ENCODE measurements around the gene HERC2.
"Not testable (repeated sequence)": the region's sequence is repeated elsewhere in the genome, so short reads cannot be mapped to it uniquely, and the experiment has no call there.

The HERC2 gene

GRCh38 chr15:28128031-28128430 is 193.9 kb downstream of the HERC2 start:
- no peak for DNase-seq

GRCh38 chr15:28127036-28127435 is 194.9 kb downstream of the HERC2 start:
- DNase-seq = no peak

DNA sequence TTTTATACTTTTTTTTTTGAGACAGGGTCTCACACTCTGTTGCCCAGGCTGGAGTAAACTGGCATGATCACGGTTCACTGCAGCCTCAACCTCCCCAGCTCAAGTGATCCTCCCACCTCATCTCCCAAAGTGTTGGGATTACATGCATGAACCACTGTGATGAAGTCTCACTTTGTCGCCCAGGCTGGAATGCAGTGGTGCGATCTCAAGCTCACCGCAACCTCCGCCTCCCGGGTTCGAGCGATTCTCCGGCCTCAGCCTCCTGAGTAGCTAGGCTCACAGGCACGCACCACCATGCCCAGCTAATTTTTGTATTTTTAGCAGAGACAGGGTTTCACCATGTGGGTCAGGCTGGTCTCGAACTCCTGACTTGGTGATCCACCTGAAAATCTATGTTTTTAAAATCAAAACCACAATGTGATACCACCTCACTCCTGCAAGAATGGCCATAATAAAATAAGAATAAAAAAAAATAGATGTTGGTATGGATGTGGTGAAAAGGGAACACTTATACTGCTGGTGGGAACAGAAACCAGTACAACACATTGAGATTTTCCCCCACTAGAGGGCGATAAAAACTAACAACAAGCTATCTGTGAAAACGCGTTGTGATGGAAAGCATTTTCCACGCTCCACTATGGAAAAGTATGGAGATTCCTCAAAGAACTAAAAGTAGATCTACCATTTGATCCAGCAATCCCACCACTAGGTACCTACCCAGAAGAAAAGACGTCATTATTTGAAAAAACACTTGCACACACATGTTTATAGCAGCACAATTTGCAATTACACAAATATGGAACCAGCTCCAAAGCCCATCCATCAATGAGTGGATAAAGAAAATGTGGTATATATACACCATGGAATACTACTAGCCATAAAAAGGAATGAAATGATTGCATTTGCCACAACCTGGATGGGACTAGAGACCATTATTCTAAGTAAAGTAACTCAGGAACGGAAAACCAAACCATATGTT is 196.0 kb downstream of the HERC2 start:
- no peak for DNase-seq

DNA sequence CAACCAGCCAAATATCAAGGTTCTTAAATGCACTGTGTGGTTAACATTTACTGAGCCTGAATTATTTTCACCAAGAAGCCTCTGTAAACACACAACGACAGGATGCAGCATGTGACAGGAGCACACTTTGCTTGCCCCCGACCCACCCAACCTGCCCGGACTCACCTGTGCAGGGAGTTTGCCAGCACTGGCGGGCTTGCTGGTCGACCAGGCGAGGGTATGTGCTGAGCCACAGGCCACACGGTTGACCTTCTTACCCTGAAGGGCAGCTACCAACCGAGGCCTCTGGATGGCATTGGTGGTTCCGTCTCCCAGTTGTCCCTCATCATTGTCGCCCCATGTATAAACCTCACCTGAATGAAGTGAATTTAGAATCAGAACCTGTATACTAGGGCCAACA is 197.1 kb downstream of the HERC2 start:
- no peak for DNase-seq

DNA sequence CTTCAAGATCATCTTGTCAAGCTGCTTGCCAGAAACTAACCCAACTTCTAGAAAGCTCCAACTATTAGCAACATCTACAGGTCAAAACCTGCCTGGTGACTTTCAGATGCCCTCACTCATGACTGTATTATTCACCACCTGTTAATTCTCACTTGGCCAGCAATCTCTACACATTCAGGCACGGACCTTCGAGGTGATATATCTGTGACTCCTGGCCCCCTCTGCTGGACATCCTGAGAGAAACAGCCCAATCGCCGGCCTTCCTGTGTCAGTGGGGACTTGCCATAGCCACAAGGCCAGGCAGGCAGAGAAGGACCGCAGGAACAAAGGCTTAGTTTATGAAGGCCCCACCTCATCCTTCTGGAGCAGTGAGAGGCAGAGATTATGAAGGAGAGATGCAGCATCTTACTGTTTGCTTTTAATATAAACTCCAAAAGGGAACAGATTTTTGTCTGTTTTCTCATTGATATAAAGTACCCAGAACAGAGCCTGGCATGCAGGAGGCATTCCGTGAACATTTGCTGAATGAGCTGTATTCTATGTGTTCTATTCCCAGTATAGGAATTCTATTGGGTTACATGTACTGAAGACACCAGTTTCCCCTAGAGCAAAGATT is 198.5 kb downstream of the HERC2 start:
- peak; percentile 67 for DNase-seq

- no peak for DNase-seq
These were observed 199.7 kb downstream of the HERC2 start for GRCh38 chr15:28122038-28122949.

GRCh38 chr15:28121577-28121976 is 200.4 kb downstream of the HERC2 start:
- not testable (repeated sequence) for DNase-seq

GRCh38 chr15:28120359-28120640 is 201.7 kb downstream of the HERC2 start:
- DNase-seq = no peak

DNA sequence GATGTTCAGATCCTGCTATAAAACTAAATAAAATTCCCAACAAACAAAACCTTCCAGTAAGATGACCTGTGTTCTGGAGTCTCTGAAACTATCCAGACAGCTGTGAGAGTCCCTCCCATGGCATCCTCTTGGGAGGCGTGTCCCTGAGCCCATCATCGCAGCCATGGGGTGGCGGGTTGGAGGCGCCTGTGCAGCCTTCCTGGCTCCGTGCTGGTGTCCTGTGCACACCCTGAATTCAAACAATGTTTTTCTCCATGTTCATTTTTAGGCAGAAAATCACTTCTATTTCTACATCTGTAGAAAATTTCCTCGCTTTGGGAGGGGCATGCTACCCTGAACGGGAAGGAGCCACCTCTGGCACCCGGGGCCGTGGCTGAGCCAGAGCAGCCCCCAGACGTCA is 203.4 kb downstream of the HERC2 start:
- DNase-seq = no peak

DNA sequence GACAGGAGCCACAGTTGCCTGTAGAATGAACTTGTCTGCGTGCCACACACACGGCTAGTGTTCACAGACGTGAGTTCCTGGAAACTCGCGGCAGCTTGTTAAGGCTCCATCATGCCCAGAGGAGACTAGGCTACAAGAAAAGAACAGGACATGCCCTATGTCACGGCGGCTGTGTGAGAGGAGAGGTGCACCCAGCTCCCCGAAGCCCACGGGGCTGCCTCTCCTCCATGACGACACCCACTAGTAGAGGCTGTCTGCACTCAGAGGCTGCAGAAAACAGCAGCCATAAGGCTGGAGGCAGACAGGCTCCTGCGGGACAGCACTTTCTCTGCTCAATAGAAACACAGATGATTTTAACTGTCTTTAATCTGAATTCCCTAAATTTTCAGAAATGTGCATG is 203.9 kb downstream of the HERC2 start:
- DNase-seq = no peak

DNA sequence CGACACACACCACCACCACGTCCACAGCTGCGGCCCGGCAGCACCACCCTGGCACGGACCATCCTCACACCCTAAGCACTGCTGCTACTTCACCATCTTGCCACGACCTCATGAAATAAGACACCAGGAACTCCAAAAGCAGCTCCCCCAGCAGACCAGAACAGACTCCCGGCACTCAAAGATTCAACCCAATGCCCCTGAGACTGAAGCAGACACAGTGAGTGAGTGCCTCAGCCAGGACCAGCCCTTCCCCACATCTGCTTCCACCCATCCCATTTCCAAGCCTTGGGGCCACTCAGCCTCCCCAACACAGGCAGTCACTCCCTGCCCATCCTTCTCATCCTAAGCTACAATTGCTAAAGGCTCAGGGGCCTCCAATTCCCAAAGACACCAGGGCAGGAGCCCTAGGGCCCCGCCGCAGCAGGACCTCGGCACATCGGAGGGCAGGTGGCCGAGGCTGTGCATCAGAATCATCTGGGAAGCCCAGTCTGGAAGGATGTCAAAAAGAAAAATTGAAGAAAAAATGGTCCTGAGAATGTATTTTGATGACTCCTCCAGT is 204.5 kb downstream of the HERC2 start:
- no peak for DNase-seq

- DNase-seq = no peak
These were observed 205.2 kb downstream of the HERC2 start for GRCh38 chr15:28116521-28117431.

GRCh38 chr15:28115871-28116270 is 206.1 kb downstream of the HERC2 start:
- DNase-seq = no peak

GRCh38 chr15:28114721-28115622 is 207.0 kb downstream of the HERC2 start:
- DNase-seq = no peak

- no peak for DNase-seq
These were observed 207.9 kb downstream of the HERC2 start for GRCh38 chr15:28114114-28114455.

DNA sequence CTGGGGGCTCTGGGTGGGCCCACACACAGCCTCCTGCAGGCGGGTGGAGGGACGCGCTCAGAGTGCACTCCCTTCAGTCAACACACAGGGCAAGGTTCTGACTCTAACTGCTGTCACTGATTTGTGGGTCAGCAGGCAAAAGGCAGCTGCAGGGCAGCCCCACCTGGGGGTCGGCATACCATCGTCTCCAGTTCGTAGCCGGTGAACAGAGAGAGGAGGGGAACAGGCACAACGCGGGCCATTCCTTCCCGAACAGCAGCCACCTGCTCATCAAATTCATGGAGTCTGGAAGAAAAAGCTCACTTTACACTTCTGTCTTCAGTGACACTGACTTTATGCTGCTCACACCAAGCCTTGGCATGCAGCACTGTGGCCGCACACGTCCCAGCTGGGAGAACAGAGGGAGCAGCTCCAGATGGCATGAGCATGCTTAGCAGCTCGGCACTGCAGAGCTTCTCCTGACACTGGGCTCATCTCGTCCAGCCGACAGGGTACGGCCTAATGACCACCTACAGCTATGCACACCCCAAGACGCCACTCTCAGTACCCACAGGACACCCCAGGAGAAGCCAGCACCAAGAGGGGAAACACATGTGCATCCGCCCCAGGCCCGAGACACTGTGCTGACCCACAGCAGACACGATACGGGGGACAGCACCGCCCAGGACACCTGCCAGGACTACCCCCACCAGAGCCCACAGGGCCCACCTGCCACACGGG is 208.4 kb downstream of the HERC2 start:
- DNase-seq = no peak

GRCh38 chr15:28112962-28113361 is 209.0 kb downstream of the HERC2 start:
- no peak for DNase-seq

DNA sequence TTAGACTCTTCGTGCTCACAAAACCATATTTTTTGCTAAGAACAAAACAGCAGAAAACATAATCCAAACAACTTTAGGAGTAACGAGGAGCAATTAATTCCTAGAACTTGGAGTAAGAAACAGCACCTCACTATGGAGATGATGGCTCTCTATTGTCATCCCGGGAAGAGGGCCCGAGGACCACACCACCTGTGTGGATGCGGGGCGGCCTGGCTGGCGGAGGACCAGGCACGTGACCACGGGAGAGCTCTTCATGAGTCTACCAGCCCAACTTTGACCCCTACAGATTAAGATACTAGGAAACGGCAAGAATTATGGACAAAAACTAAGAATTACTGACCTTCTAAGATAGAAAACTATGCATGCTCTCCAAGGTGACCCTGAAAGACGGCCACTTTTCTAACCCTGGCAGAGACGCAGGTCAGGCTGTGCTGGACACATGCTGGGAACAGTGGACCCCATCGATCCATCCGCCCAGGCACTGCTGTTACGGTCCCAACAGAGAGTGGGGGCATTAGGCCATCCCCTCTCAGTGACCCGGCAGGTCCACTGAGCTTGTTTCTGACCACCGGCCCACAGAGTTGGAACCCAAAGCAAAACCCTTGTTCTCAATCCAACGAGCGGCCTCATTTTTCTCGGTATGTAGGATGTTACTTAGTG is 209.7 kb downstream of the HERC2 start:
- DNase-seq = no peak

DNA sequence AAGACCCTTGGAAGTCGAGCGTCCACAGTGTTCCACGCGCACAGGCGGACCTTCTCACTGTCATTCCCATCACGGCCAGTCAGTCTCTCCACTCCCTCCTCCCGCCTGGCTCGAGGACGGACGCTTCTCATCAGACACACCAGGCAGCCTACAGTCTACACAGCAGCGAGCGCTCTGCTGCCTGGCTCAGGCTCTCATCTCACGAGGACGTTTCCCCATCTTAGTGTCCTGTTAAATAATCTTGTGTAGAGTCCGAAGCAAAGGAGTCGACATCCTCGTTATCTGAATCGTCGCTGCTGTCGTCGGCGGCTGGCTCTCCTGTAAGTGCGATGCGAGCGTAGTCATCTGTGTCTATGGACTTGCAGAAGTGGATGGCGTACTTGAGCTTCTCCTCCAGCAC is 210.4 kb downstream of the HERC2 start:
- no peak for DNase-seq

DNA sequence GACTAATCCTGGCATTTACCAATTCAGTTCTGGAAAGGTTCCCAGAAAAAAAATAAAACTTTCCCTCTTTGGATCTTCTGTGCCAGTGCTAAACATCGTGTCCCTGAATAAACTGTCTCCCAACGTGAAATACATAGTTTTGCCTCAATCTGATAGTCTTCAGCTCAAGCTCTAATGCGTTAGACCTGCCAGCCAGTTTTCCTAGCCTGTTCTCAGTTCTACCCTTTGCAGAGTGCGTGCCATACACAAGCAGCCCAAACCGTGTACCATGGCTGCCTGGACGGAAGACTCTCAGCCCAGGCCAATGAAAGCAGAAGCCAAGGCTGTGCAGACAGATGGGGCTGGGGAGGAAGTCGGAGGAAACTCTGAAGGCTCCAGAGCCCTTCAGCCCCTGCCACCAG is 211.5 kb downstream of the HERC2 start:
- no peak for DNase-seq
